Nephron (organoid): ENCODE measurements around the gene COBLL1.
A peak's percentile ranks its signal among the peaks of the same experiment; 100 is the strongest.

ENCODE experiments used
- H3K27ac Mint-ChIP-seq, 3 experiments: 2 replicates each; pipeline ENCODE4 v1.8.0; 2020; ENCODE audit warnings: mixed read lengths in 3 of 3, mild to moderate bottlenecking in 2 of 3, moderate library complexity in 1 of 3
- H3K27me3 Mint-ChIP-seq: 2 replicates; pipeline ENCODE4 v1.8.0; 2021; ENCODE audit warnings: low read depth, mild to moderate bottlenecking, moderate library complexity, mixed read lengths
- H3K36me3 Mint-ChIP-seq: 2 replicates; pipeline ENCODE4 v1.8.0; 2020; ENCODE audit warnings: low read depth, mixed read lengths
- H3K4me1 Mint-ChIP-seq: 2 replicates; pipeline ENCODE4 v1.8.0; 2020; ENCODE audit warnings: mixed read lengths
- H3K4me3 Mint-ChIP-seq, 3 experiments: 2 replicates each; pipeline ENCODE4 v1.8.0; 2020; ENCODE audit warnings: mild to moderate bottlenecking in 3 of 3, mixed read lengths in 3 of 3, moderate library complexity in 2 of 3
- H3K9me3 Mint-ChIP-seq: 2 replicates; pipeline ENCODE4 v1.8.0; 2020; ENCODE audit warnings: mixed read lengths
- CTCF ChIP-seq, 3 experiments: fragments of 200-600 bp; sonication (generic); IDR thresholded peaks; one replicate each; pipeline ENCODE4 v1.5.0; 2021; ENCODE audit warnings: antibody characterized with exemption in 3 of 3; ENCODE audit not compliant: unreplicated experiment in 3 of 3

Gene COBLL1

DNA sequence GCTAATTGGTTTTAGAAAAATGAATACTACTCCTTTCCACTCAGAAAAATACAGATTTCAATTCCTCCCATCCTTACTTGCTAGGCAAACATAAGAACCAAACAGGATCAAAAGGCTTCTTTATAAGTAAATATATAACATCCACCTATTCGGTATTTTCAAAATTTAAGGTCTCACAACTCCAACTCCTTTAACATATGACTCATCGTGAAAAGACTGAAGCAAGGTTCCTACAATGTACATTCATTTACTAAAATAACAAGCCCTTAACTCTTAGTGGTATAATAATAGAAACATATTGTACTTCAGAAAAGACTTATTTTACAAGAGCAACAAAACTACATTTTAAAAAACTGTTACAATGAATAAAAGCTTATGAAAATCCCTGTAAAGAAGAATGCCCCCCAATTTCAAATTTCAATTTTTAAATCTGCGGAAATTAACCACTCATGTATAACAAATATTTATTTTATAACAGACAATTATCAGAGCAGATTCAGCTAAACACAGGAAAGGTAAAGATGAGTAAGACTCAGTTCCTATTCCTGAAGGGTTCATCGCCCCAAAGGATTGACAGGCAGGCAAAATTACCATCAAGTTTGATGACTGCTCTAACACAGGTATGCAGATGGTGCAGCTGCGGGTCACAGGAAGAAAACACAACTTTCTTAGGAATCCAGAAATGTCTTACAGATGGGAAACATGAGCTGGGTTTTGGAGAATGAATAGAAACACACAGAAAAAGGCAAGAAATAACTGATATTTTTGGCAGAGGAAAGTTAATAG is 96.4 kb downstream of the COBLL1 start:
- peak overlapping the region; percentile 30 to 42 (median 40) for H3K4me3 Mint-ChIP-seq
- TF ChIP-seq CTCF (IDR thresholded peaks at IDR 0.05; ENCODE audit: unreplicated experiment in 3 of 3) = no peak
- peaks cover 4% of the 10 kb centered on the region for H3K36me3 Mint-ChIP-seq
- peak overlapping the region in 2 of 3 experiments; percentile 53 to 93 for H3K27ac Mint-ChIP-seq
- no peaks in the 10 kb centered on the region for H3K9me3 Mint-ChIP-seq
- no peaks in the 10 kb centered on the region for H3K4me1 Mint-ChIP-seq
- peaks cover 3% of the 10 kb centered on the region for H3K27me3 Mint-ChIP-seq

DNA sequence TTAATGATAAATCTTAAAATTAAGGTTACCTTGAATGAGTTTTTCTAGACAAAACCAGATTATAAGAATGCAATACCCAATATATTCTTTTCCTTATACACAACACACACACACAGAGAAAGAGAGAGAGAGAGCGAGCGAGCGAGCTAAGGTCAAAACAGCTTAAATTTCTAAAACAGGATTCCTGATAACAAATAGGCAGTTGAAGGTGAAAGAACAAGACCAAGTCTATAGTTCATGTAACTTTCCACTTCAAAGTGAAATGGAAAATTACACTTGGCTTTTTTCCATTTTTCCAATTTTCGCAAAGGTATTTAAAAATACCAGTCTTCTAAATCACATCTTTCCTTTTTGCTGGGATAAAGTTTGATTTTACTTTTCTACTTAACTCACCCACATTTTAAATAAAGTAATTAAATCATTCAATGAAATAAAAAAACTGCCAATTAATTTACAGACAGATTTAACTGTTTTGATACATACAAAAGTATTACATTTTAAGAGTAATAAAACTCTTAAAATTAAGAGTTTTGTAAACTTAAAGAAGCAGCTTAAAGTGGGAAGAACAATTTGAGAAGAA is 98.8 kb downstream of the COBLL1 start:
- Mint-ChIP-seq H3K36me3 (peaks cover 4% of the 10 kb centered on the region), H3K9me3 (no peaks in the 10 kb centered on the region), H3K27ac (no peak overlapping the region), H3K4me1 (no peaks in the 10 kb centered on the region), H3K4me3 (no peak overlapping the region), H3K27me3 (peaks cover 4% of the 10 kb centered on the region)
- no peak for TF ChIP-seq CTCF (IDR thresholded peaks at IDR 0.05; ENCODE audit: unreplicated experiment in 3 of 3)

DNA sequence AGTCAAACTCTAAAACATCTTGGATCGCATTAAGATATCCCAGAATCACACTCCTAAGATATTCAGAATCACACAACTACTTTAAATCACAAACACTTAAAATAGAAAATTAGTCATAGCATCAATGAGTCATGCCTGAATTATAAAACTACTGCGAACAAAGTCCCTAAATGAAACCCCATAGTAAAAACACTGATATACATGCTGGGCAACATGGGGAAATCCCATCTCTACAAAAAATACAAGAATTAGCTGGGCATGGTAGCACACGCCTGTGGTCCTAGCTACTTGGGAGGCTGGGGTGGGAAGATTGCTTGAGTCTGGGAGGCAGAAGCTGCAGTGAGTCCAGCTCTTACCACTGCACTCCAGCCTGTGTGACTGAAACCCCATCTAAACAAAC is 101.7 kb downstream of the COBLL1 start:
- Mint-ChIP-seq H3K27me3 (peaks cover 13% of the 10 kb centered on the region), H3K4me1 (peaks cover 4% of the 10 kb centered on the region), H3K4me3 (no peak overlapping the region), H3K9me3 (no peaks in the 10 kb centered on the region), H3K27ac (peak overlapping the region in 1 of 3 experiments; percentile 51), H3K36me3 (peaks cover 4% of the 10 kb centered on the region)
- TF ChIP-seq CTCF (IDR thresholded peaks at IDR 0.05; ENCODE audit: unreplicated experiment in 3 of 3) = no peak

DNA sequence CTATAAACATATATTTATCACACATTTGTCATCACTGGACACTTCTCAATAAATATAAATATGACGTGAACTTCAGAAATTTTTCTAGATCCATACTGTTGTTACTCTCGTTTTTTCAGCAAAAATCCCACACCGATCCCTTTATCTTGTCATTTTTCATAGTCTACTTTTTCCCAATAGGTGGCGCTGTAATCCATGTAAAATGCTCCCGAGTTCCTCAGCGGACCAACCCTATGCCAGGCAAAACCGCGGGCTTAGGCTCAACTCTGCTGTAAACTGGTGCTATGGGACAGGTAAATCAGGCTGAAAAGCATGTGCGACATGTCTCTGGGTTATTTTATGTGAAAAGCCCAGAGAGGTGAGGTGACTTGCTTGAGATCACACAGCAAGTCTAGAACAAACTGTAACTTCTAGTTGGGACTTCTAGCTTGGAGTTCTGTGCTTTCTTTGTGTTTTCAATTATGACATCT is 104.0 kb downstream of the COBLL1 start:
- Mint-ChIP-seq H3K36me3 (peaks cover 4% of the 10 kb centered on the region), H3K9me3 (no peaks in the 10 kb centered on the region), H3K27me3 (peaks cover 13% of the 10 kb centered on the region), H3K4me1 (peaks cover 11% of the 10 kb centered on the region), H3K27ac (peak overlapping the region; percentile 24 to 66 (median 31)), H3K4me3 (no peak overlapping the region)
- peak; percentile 77 to 80 (median 78) for TF ChIP-seq CTCF (IDR thresholded peaks at IDR 0.05; ENCODE audit: unreplicated experiment in 3 of 3)

DNA sequence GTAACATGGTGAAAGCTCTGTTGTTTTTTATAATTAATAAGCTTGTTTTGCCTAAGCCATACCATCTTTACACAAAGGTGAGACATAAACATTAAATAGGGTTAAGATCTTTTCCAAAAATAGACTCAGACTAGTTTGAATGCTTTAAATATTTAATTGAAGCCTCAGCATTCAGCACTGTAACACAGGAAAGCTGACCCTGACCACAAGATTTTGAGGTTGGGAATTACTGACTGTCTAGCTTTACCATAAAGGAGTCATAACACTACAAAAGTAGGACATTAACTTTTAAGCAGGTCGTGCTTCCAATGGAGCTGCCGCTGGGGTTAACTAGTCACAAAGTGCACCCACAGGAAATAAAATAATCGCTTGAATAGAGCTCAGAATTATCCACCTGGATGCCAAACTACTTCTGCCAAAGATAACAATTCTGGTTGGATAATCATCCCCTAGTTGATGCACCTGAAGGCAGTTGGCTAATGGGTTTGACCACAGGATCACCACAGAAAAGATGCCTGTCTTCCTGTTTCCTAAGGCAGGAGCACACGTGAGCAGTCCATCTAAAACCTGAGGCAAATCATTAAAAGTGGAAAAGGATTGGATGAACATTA is 106.2 kb downstream of the COBLL1 start:
- H3K36me3 Mint-ChIP-seq = no peaks in the 10 kb centered on the region
- no peaks in the 10 kb centered on the region for H3K9me3 Mint-ChIP-seq
- no peak for TF ChIP-seq CTCF (IDR thresholded peaks at IDR 0.05; ENCODE audit: unreplicated experiment in 3 of 3)
- H3K27ac Mint-ChIP-seq = peak overlapping the region; percentile 35 to 87 (median 49)
- peaks cover 11% of the 10 kb centered on the region for H3K4me1 Mint-ChIP-seq
- no peak overlapping the region for H3K4me3 Mint-ChIP-seq
- H3K27me3 Mint-ChIP-seq = peaks cover 9% of the 10 kb centered on the region
